K562 (cell line): ENCODE measurements around the gene MYH7B. TPM values are rescaled to one million over a fixed set of nuclear protein-coding genes. Genes with fewer than 3 reads are reported as not detected.
A peak's percentile ranks its signal among the peaks of the same experiment; 100 is the strongest.

Experiments used
- BACH1 ChIP-seq: fragments of 200-800 bp; sonication (Bioruptor generic); IDR thresholded peaks from 2 replicates; pipeline ENCODE4 v1.6.1; 2016; ENCODE audit warnings: missing genetic modification characterization, missing compliant biosample characterization
- BHLHE40 ChIP-seq: IDR thresholded peaks from 2 replicates; pipeline ENCODE4 v1.6.1; 2011; ENCODE audit warnings: low read length, improper control_type of control experiment
- CTCFL ChIP-seq: IDR thresholded peaks from 2 replicates; pipeline ENCODE4 v1.6.1; 2011; ENCODE audit warnings: borderline replicate concordance, low read depth, mild to moderate bottlenecking, moderate library complexity, low read length; ENCODE audit not compliant: insufficient read depth, poor library complexity, severe bottlenecking
- DLX4 ChIP-seq: fragments of 250-450 bp; sonication (Bioruptor Pico); IDR thresholded peaks from 2 replicates; pipeline ENCODE4 v1.6.1; 2021; ENCODE audit warnings: mild to moderate bottlenecking
- E2F5 ChIP-seq: sonication (generic); formaldehyde crosslinking; IDR thresholded peaks from 2 replicates; pipeline ENCODE4 v1.8.0; 2022; ENCODE audit warnings: mild to moderate bottlenecking, missing genetic modification reagents
- FIP1L1 ChIP-seq: fragments of 200-400 bp; formaldehyde crosslinking; IDR thresholded peaks from 2 replicates; pipeline ENCODE4 v1.6.1; 2018; ENCODE audit warnings: mild to moderate bottlenecking, low read depth, low read length; ENCODE audit not compliant: poor library complexity, severe bottlenecking
- HIVEP1 ChIP-seq: fragments of 250-450 bp; sonication (Bioruptor Pico); IDR thresholded peaks from 2 replicates; pipeline ENCODE4 v1.4.0; 2020; ENCODE audit warnings: mild to moderate bottlenecking
- HLTF ChIP-seq: fragments of 450-650 bp; IDR thresholded peaks from 2 replicates; pipeline ENCODE4 v1.6.1; 2016
- MBD2 ChIP-seq: sonication (generic); IDR thresholded peaks from 2 replicates; pipeline ENCODE4 v1.6.1; 2016; ENCODE audit warnings: low read depth, borderline replicate concordance
- MCM7 ChIP-seq, 2 experiments: fragments of 450-650 bp; IDR thresholded peaks; 2 replicates each; pipeline ENCODE4 v1.6.1; 2016 to 2018
- NELFE ChIP-seq: IDR thresholded peaks from 2 replicates; pipeline ENCODE4 v1.6.1; 2011; ENCODE audit warnings: mild to moderate bottlenecking; ENCODE audit not compliant: insufficient read depth, insufficient read length
- NR2C2 ChIP-seq, 2 experiments: fragments of 200-800 bp in 1 of 2; sonication (Bioruptor generic) in 1 of 2; sonication (generic) in 1 of 2; formaldehyde crosslinking in 1 of 2; IDR thresholded peaks; 2 replicates each; pipeline versions ENCODE4 v1.6.1 to v1.8.0; 2016 to 2022; ENCODE audit warnings: mild to moderate bottlenecking in 1 of 2, missing compliant biosample characterization in 1 of 2, missing genetic modification characterization in 1 of 2, missing genetic modification reagents in 1 of 2
- NR3C1 ChIP-seq: sonication (generic); formaldehyde crosslinking; IDR thresholded peaks from 2 replicates; pipeline ENCODE4 v1.8.1; 2022; ENCODE audit warnings: missing genetic modification reagents
- POLR2A ChIP-seq: fragments of 450-650 bp; conservative IDR thresholded peaks from 2 replicates; pipeline ENCODE4 v1.6.1; 2016
- RB1 ChIP-seq: fragments of 450-650 bp; IDR thresholded peaks from 2 replicates; pipeline ENCODE4 v1.6.1; 2017; ENCODE audit warnings: low read depth, mild to moderate bottlenecking
- RBM17 ChIP-seq: fragments of 200-400 bp; formaldehyde crosslinking; IDR thresholded peaks from 2 replicates; pipeline ENCODE4 v1.6.1; 2017; ENCODE audit warnings: low read depth, mild to moderate bottlenecking, low read length, borderline replicate concordance
- THAP12 ChIP-seq: fragments of 250-450 bp; sonication (Bioruptor Pico); IDR thresholded peaks from 2 replicates; pipeline ENCODE4 v1.9.0; 2021; ENCODE audit warnings: mild to moderate bottlenecking, inconsistent platforms
- ZNF174 ChIP-seq: fragments of 250-450 bp; sonication (Bioruptor Pico); IDR thresholded peaks from 2 replicates; pipeline ENCODE4 v1.4.0; 2020; ENCODE audit warnings: mild to moderate bottlenecking
- ZNF263 ChIP-seq: sonication (generic); formaldehyde crosslinking; IDR thresholded peaks from 2 replicates; pipeline ENCODE4 v1.8.0; 2022; ENCODE audit warnings: mild to moderate bottlenecking, missing genetic modification reagents, borderline replicate concordance
- ZNF511 ChIP-seq: sonication (generic); formaldehyde crosslinking; IDR thresholded peaks from 2 replicates; pipeline ENCODE4 v1.8.0; 2022; ENCODE audit warnings: mild to moderate bottlenecking, missing genetic modification reagents
- polyA plus RNA-seq, 8 experiments: library from polyadenylated mRNA; depleted of rRNA in 4 of 8; stranded (reverse) in 5 of 8; unstranded in 3 of 8; fragments of >200 nt; fragmentation: Nextera tagmentation in 2 of 8; fragmentation: Illumina TruSeq in 1 of 8; extraction: Ambion mirVana in 2 of 8; extraction: Trizol in 1 of 8; gene quantifications; 2 replicates each; pipeline versions ENCODE4 v1.2.1 to v1.2.3, GENCODE V29; 2011 to 2014; ENCODE audit warnings: inconsistent platforms in 1 of 8, missing spikeins in 1 of 8
- total RNA-seq, 7 experiments: library from RNA; depleted of rRNA in 6 of 7; stranded (reverse); fragments of >200 nt in 6 of 7; fragmentation: Illumina TruSeq in 2 of 7; extraction: Trizol in 2 of 7; gene quantifications; 2 replicates each; pipeline versions ENCODE4 v1.2.1 to v1.2.3, GENCODE V29; 2011 to 2021; ENCODE audit warnings: low replicate concordance in 1 of 7

The MYH7B gene
- total and polyA plus RNA-seq, 9 of the 15 experiments (the other 6 are each of a cell fraction or from before 2014, with no cell fraction given), result 0.07 to 0.34 (median 0.13) TPM; not detected in 3

- TF ChIP-seq CTCFL (peak; percentile 46), MBD2 (peak; percentile 68), ZNF511 (CRISPR knock-in tag) (peak; percentile 86; the same call in 1 of the 2 replicates), HIVEP1 (no peak), DLX4 (CRISPR knock-in tag) (no peak), FIP1L1 (peak; percentile 49), THAP12 (CRISPR knock-in tag) (peak; percentile 52), MCM7 (IDR thresholded peaks at IDR 0.05) (peak in 1 of 2 experiments; percentile 86; a peak in 1 of 4 replicates), ZNF174 (CRISPR knock-in tag) (no peak), E2F5 (CRISPR knock-in tag) (peak; percentile 76; the same call in 1 of the 2 replicates), ZNF263 (CRISPR knock-in tag) (peak; percentile 55; the same call in 1 of the 2 replicates), BACH1 (tag) (no peak), POLR2A (peak; percentile 97), NR2C2 (CRISPR knock-in tag; IDR thresholded peaks at IDR 0.05) (peak; percentile 62; the same call in 1 of the 2 replicates), NR2C2 (tag; IDR thresholded peaks at IDR 0.05) (peak; percentile 66; the same call in 1 of the 2 replicates), HLTF (no peak), BHLHE40 (peak; percentile 84), NELFE (no peak), RBM17 (no peak), RB1 (peak; percentile 66; the same call in 1 of the 2 replicates), NR3C1 (CRISPR knock-in tag) (no peak)
These were observed at the start of gene MYH7B, which contains the start of gene GSS (continued) for GRCh38 chr20:34955231-34956040.
